CD4-positive, alpha-beta T cell treated with Interleukin-21 for 1 hour (primary cell): ENCODE data around the gene FXYD6.
"Not testable (repeated sequence)": the region's sequence is repeated elsewhere in the genome, so short reads cannot be mapped to it uniquely, and the experiment has no call there.

ENCODE experiments used
- DNase-seq: peaks from one replicate; pipeline ENCODE4 v3.0.0-alpha.2; 2020

Gene FXYD6

GRCh38 chr11:117876341-117877119 lies at the start of gene FXYD6:
FXYD6 (minus strand) TSS chr11:117876658; CDS start chr11:117842776, 33,882 bp downstream.
- no peak for DNase-seq

GRCh38 chr11:117926166-117926565 lies 49.7 kb upstream of the FXYD6 start:
- DNase-seq, result not testable (repeated sequence)

GRCh38 chr11:117925198-117925925 lies 48.9 kb upstream of the FXYD6 start:
- no peak for DNase-seq

- DNase-seq, result no peak
Observed at GRCh38 chr11:117924631-117925170, 48.2 kb upstream of the FXYD6 start.

- no peak for DNase-seq
Observed at GRCh38 chr11:117923773-117924172, 47.3 kb upstream of the FXYD6 start.

- DNase-seq, result no peak
Observed at GRCh38 chr11:117923275-117923674, 46.8 kb upstream of the FXYD6 start.

GRCh38 chr11:117921893-117922292 lies 45.4 kb upstream of the FXYD6 start:
- no peak for DNase-seq

- DNase-seq, result no peak
Observed at GRCh38 chr11:117921456-117921855, 45.0 kb upstream of the FXYD6 start.

GRCh38 chr11:117919781-117920221 lies 43.3 kb upstream of the FXYD6 start:
- no peak for DNase-seq

- no peak for DNase-seq
Observed at GRCh38 chr11:117919341-117919740, 42.9 kb upstream of the FXYD6 start.

GRCh38 chr11:117918366-117919255 lies 42.2 kb upstream of the FXYD6 start:
- no peak for DNase-seq

- DNase-seq, result no peak
Observed at GRCh38 chr11:117917591-117918151, 41.2 kb upstream of the FXYD6 start.

GRCh38 chr11:117916956-117917355 lies 40.5 kb upstream of the FXYD6 start:
- DNase-seq, result no peak

GRCh38 chr11:117915672-117916235 lies 39.3 kb upstream of the FXYD6 start:
- DNase-seq, result no peak

GRCh38 chr11:117914991-117915618 lies 38.6 kb upstream of the FXYD6 start:
- no peak for DNase-seq

- no peak for DNase-seq
Observed at GRCh38 chr11:117914398-117914761, 37.9 kb upstream of the FXYD6 start.

- DNase-seq, result no peak
Observed at GRCh38 chr11:117913736-117914397, 37.4 kb upstream of the FXYD6 start.

GRCh38 chr11:117912497-117912896 lies 36.0 kb upstream of the FXYD6 start:
- no peak for DNase-seq

- DNase-seq, result no peak
Observed at GRCh38 chr11:117911694-117912093, 35.2 kb upstream of the FXYD6 start.

- no peak for DNase-seq
Observed at GRCh38 chr11:117910941-117911655, 34.6 kb upstream of the FXYD6 start.
